Activated T-cell treated with anti-CD3 and anti-CD28 coated beads for 24 hours (primary cell): ENCODE data around the gene ERVV-1.
"Not testable (repeated sequence)": the region's sequence is repeated elsewhere in the genome, so short reads cannot be mapped to it uniquely, and the experiment has no call there.

Experiments used
- DNase-seq: peaks from one replicate; pipeline ENCODE4 v3.0.0-alpha.2; 2020; ENCODE audit warnings: low read depth

Gene ERVV-1

DNA sequence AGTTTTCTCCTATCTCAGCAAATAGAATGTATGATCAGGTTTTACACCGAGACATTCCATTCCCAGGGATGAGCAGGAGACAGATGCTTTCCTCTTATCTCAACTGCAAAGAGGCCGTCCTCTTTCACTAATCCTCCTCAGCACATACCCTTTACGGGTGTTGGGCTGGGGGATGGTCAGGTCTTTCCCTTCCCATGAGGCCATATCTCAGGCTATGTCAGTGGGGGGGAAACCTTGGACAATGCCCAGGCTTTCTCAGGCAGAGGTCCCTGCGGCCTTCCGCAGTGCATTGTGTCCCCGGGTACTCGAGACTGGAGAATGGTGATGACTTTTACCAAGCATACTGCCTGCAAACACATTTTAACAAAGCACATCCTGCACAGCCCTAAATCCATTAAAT is 14.6 kb downstream of the ERVV-1 start:
- not testable (repeated sequence) for DNase-seq

- DNase-seq = no peak
Observed at GRCh38 chr19:53034054-53034453, 20.3 kb downstream of the ERVV-1 start.

- DNase-seq = no peak
Observed at GRCh38 chr19:53034948-53035675, 21.4 kb downstream of the ERVV-1 start.

- no peak for DNase-seq
Observed at GRCh38 chr19:53037101-53038097, 23.7 kb downstream of the ERVV-1 start.

- no peak for DNase-seq
Observed at GRCh38 chr19:53041366-53041765, 27.6 kb downstream of the ERVV-1 start.

DNA sequence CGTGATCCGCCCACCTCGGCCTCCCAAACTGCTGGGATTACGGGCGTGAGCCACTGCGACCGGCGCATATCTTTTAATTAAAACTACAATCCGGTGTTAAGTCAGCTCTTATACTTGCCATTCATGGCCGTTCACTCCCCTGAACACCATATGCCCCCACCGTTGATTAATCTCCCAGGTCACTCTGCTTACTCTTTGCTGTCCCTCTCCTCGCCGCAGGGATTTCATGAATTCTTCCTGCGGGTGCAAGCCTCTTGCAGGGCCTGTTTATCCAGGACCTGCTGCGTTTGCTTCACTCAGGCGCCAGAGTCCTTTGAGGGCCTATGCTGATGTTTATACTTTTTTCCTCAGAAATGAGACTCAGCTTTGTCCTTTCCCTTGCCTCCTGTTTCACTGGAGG is 31.8 kb downstream of the ERVV-1 start:
- no peak for DNase-seq

GRCh38 chr19:53047379-53047778 is 33.7 kb downstream of the ERVV-1 start:
- DNase-seq = no peak

DNA sequence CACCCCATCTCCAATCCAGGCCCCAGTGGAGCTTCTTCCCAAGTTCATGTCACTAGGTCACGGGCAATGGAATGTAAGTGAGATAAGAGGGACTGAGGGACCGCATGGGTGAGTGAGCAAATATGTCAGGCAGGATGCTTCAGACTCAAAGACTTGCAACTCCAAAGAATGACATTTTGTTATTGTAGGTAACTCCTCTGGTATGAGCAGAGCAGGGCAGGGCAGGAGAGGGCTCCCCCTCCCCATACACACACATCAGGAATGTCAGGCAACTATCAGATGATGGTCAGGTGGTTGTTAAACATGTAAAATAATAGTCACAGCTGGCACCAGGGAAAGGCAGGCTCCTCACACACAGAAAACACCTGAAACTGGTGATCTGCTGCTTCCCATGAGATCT is 41.4 kb downstream of the ERVV-1 start:
- DNase-seq = no peak

GRCh38 chr19:53057904-53058580 is 44.3 kb downstream of the ERVV-1 start:
- DNase-seq = no peak
